22Rv1 (cell line): ENCODE measurements around the gene MCAM.

ENCODE experiments used
- ZFX ChIP-seq: fragments of 450-650 bp; IDR thresholded peaks from 2 replicates; pipeline ENCODE4 v1.6.1; 2017; ENCODE audit warnings: antibody characterized with exemption, borderline replicate concordance
- TF ChIP-seq, protein P1 (sequence below): fragments of 450-650 bp; IDR thresholded peaks from 2 replicates; pipeline ENCODE4 v1.5.1; 2017; ENCODE audit warnings: mild to moderate bottlenecking

DNA sequence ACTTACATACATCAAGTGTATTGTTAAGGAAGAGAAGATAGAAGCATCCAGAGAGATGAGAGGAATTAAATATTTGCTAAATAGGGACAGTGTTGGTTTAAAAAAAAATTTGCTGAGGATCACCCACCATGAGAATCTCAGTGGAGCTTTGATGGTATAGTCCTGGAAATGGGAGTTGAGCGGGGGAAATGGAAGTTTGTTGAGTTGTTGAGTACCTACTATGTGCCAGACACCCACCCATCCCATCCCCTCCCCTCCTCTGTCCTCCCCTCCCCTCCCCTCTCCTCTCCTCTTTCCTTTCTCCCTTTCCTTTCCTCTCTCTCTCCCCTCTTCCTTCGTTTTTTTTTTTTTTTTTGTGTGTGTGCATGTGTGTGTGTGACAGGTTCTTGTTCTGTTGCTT lies 34.3 kb upstream of the MCAM start:
- TF ChIP-seq, protein P1, sequence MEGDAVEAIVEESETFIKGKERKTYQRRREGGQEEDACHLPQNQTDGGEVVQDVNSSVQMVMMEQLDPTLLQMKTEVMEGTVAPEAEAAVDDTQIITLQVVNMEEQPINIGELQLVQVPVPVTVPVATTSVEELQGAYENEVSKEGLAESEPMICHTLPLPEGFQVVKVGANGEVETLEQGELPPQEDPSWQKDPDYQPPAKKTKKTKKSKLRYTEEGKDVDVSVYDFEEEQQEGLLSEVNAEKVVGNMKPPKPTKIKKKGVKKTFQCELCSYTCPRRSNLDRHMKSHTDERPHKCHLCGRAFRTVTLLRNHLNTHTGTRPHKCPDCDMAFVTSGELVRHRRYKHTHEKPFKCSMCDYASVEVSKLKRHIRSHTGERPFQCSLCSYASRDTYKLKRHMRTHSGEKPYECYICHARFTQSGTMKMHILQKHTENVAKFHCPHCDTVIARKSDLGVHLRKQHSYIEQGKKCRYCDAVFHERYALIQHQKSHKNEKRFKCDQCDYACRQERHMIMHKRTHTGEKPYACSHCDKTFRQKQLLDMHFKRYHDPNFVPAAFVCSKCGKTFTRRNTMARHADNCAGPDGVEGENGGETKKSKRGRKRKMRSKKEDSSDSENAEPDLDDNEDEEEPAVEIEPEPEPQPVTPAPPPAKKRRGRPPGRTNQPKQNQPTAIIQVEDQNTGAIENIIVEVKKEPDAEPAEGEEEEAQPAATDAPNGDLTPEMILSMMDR = no peak
- no peak for TF ChIP-seq ZFX
